ENCODE results near the gene KCNMA1.

KCNMA1 gene

GRCh38 chr10:77086081-77086480 lies 551.5 kb downstream of the KCNMA1 start:
- DNase-seq: no peak

GRCh38 chr10:77085344-77085743 lies 552.3 kb downstream of the KCNMA1 start:
- DNase-seq: no peak

- no peak for DNase-seq
Observed at GRCh38 chr10:77084431-77085144, 553.0 kb downstream of the KCNMA1 start.

GRCh38 chr10:77082601-77083252 lies 554.9 kb downstream of the KCNMA1 start:
- DNase-seq: no peak

GRCh38 chr10:77081481-77081891 lies 556.1 kb downstream of the KCNMA1 start:
- DNase-seq: no peak

GRCh38 chr10:77080361-77081027 lies 557.1 kb downstream of the KCNMA1 start:
- DNase-seq: peak; percentile 22

GRCh38 chr10:77079592-77080300 lies 557.9 kb downstream of the KCNMA1 start:
- DNase-seq: no peak

GRCh38 chr10:77077316-77077945 lies 560.2 kb downstream of the KCNMA1 start:
- DNase-seq: no peak

GRCh38 chr10:77075926-77076325 lies 561.7 kb downstream of the KCNMA1 start:
- no peak for DNase-seq

- no peak for DNase-seq
Observed at GRCh38 chr10:77074104-77074624, 563.4 kb downstream of the KCNMA1 start.

GRCh38 chr10:77073663-77073960 lies 564.0 kb downstream of the KCNMA1 start:
- no peak for DNase-seq

- peak; percentile 37 for DNase-seq
Observed at GRCh38 chr10:77072836-77073662, 564.6 kb downstream of the KCNMA1 start.

GRCh38 chr10:77072361-77072835 lies 565.2 kb downstream of the KCNMA1 start:
- no peak for DNase-seq

GRCh38 chr10:77071956-77072355 lies 565.7 kb downstream of the KCNMA1 start:
- DNase-seq: no peak

- DNase-seq: no peak
Observed at GRCh38 chr10:77071001-77071511, 566.6 kb downstream of the KCNMA1 start.

- no peak for DNase-seq
Observed at GRCh38 chr10:77070346-77070745, 567.3 kb downstream of the KCNMA1 start.

GRCh38 chr10:77068969-77069368 lies 568.6 kb downstream of the KCNMA1 start:
- DNase-seq: no peak

- no peak for DNase-seq
Observed at GRCh38 chr10:77068272-77068671, 569.3 kb downstream of the KCNMA1 start.

GRCh38 chr10:77062381-77062780 lies 575.2 kb downstream of the KCNMA1 start:
- no peak for DNase-seq

GRCh38 chr10:77060913-77061312 lies 576.7 kb downstream of the KCNMA1 start:
- DNase-seq: peak; percentile 13

GRCh38 chr10:77056650-77057049 lies 581.0 kb downstream of the KCNMA1 start:
- no peak for DNase-seq

- no peak for DNase-seq
Observed at GRCh38 chr10:77052593-77052992, 585.0 kb downstream of the KCNMA1 start.
